GM12878 (cell line): Measurements from ENCODE around the gene FLACC1.

Experiments
- CHD1 ChIP-seq: IDR thresholded peaks from 2 replicates; pipeline ENCODE4 v1.6.1; 2012; ENCODE audit warnings: low read depth, low read length, improper control_type of control experiment
- EP300 ChIP-seq, 2 experiments: fragments of 150-350 bp in 1 of 2; IDR thresholded peaks; 2 replicates each; pipeline ENCODE4 v1.6.1; 2011 to 2012; ENCODE audit warnings: low read depth in 2 of 2, low read length in 2 of 2, borderline replicate concordance in 1 of 2, improper control_type of control experiment in 1 of 2, inconsistent platforms in 1 of 2; ENCODE audit not compliant: control insufficient read depth in 1 of 2
- EZH2 ChIP-seq: IDR thresholded peaks from 2 replicates; pipeline ENCODE4 v1.6.1; 2012; ENCODE audit warnings: low read depth, mild to moderate bottlenecking, control low read depth, inconsistent platforms, low read length, borderline replicate concordance; ENCODE audit not compliant: control insufficient read depth
- MAX ChIP-seq: IDR thresholded peaks from 2 replicates; pipeline ENCODE4 v1.6.1; 2012; ENCODE audit warnings: low read depth, low read length, improper control_type of control experiment
- MTA2 ChIP-seq: fragments of 450-650 bp; IDR thresholded peaks from 2 replicates; pipeline ENCODE4 v1.6.1; 2016; ENCODE audit warnings: low read depth, mild to moderate bottlenecking, moderate library complexity
- NFIC ChIP-seq: IDR thresholded peaks from 2 replicates; pipeline ENCODE4 v1.6.1; 2012; ENCODE audit warnings: low read depth, mild to moderate bottlenecking, inconsistent platforms, low read length, moderate library complexity
- PAX5 ChIP-seq: IDR thresholded peaks from 2 replicates; pipeline ENCODE4 v1.6.1; 2011; ENCODE audit warnings: low read depth, low read length, borderline replicate concordance
- POLR2A ChIP-seq: IDR thresholded peaks from 2 replicates; pipeline ENCODE4 v1.6.1; 2011; ENCODE audit warnings: low read depth, mild to moderate bottlenecking, low read length
- POLR2AphosphoS5 ChIP-seq: IDR thresholded peaks from 2 replicates; pipeline ENCODE4 v1.6.1; 2011; ENCODE audit warnings: mild to moderate bottlenecking, low read length, inconsistent platforms
- SP1 ChIP-seq: IDR thresholded peaks from one replicate; pipeline ENCODE4 v1.6.1; 2011; ENCODE audit warnings: low read depth, low read length
- ZBTB33 ChIP-seq: fragments of 450-650 bp; IDR thresholded peaks from 2 replicates; pipeline ENCODE4 v1.6.1; 2017; ENCODE audit warnings: mild to moderate bottlenecking
- TF ChIP-seq, protein P1 (sequence below), 3 experiments: IDR thresholded peaks in 2 of 3; conservative IDR thresholded peaks in 1 of 3; 2 replicates each; pipeline ENCODE4 v1.5.1; 2011; ENCODE audit warnings: low read depth in 3 of 3, low read length in 3 of 3, mild to moderate bottlenecking in 3 of 3, control low read depth in 2 of 3, moderate library complexity in 2 of 3, inconsistent platforms in 1 of 3, mixed read lengths in 1 of 3; ENCODE audit not compliant: control insufficient read depth in 2 of 3, insufficient read depth in 1 of 3; ENCODE audit errors: extremely low read depth in 1 of 3

DNA sequence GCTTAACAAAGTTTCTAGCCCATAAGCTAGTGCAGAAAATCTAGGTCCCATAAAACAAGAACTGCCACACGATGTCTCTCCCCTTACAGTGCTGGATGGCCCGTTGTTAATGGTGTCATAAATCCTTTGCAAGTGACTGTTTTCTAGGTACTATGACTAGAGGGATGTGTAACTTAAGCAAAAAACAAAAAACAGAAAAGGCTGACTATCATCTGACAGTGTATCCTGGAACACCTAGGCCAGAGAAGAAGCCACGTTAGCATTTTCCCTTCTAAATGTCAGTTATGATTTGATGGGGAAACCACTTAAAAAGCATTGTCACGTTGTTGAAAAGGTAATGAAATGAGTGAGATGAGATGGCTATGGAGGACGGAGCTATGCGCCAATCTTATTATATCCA, 94.4 kb downstream of the FLACC1 start:
- no peak for TF ChIP-seq EP300 (IDR thresholded peaks at IDR 0.05; ENCODE audit: borderline replicate concordance in 1 of 2, control insufficient read depth in 1 of 2, low read depth in 2 of 2, low read length in 2 of 2)
- TF ChIP-seq MTA2, result no peak
- TF ChIP-seq, protein P1, sequence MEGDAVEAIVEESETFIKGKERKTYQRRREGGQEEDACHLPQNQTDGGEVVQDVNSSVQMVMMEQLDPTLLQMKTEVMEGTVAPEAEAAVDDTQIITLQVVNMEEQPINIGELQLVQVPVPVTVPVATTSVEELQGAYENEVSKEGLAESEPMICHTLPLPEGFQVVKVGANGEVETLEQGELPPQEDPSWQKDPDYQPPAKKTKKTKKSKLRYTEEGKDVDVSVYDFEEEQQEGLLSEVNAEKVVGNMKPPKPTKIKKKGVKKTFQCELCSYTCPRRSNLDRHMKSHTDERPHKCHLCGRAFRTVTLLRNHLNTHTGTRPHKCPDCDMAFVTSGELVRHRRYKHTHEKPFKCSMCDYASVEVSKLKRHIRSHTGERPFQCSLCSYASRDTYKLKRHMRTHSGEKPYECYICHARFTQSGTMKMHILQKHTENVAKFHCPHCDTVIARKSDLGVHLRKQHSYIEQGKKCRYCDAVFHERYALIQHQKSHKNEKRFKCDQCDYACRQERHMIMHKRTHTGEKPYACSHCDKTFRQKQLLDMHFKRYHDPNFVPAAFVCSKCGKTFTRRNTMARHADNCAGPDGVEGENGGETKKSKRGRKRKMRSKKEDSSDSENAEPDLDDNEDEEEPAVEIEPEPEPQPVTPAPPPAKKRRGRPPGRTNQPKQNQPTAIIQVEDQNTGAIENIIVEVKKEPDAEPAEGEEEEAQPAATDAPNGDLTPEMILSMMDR (IDR thresholded peaks at IDR 0.05 in 2 of 3, conservative IDR thresholded peaks at IDR 0.05 in 1 of 3; ENCODE audit: control insufficient read depth in 2 of 3, extremely low read depth in 1 of 3, insufficient read depth in 1 of 3, low read depth in 3 of 3, low read length in 3 of 3), result no peak
- no peak for TF ChIP-seq ZBTB33
- TF ChIP-seq POLR2AphosphoS5, result no peak
- no peak for TF ChIP-seq POLR2A
- TF ChIP-seq EZH2, result no peak
- no peak for TF ChIP-seq PAX5
- TF ChIP-seq NFIC, result no peak
- TF ChIP-seq MAX, result no peak
- TF ChIP-seq SP1, result no peak
- no peak for TF ChIP-seq CHD1
